ENCODE data around the gene PLCL1. TPM values are rescaled to one million over a fixed set of nuclear protein-coding genes. Genes with fewer than 3 reads are reported as not detected.

PLCL1 gene
- total RNA-seq, 4 donors from 2014 or later = 6.6 to 10.8 (median 8.3) TPM

- TF ChIP-seq, protein P1, sequence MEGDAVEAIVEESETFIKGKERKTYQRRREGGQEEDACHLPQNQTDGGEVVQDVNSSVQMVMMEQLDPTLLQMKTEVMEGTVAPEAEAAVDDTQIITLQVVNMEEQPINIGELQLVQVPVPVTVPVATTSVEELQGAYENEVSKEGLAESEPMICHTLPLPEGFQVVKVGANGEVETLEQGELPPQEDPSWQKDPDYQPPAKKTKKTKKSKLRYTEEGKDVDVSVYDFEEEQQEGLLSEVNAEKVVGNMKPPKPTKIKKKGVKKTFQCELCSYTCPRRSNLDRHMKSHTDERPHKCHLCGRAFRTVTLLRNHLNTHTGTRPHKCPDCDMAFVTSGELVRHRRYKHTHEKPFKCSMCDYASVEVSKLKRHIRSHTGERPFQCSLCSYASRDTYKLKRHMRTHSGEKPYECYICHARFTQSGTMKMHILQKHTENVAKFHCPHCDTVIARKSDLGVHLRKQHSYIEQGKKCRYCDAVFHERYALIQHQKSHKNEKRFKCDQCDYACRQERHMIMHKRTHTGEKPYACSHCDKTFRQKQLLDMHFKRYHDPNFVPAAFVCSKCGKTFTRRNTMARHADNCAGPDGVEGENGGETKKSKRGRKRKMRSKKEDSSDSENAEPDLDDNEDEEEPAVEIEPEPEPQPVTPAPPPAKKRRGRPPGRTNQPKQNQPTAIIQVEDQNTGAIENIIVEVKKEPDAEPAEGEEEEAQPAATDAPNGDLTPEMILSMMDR (IDR thresholded peaks at IDR 0.05; ENCODE audit: low read depth) = no peak
Observed at GRCh38 chr2:197889041-197889440, 84.6 kb downstream of the PLCL1 start.

GRCh38 chr2:197890168-197890567 lies 85.8 kb downstream of the PLCL1 start:
- TF ChIP-seq, protein P1 (IDR thresholded peaks at IDR 0.05; ENCODE audit: low read depth) = no peak

DNA sequence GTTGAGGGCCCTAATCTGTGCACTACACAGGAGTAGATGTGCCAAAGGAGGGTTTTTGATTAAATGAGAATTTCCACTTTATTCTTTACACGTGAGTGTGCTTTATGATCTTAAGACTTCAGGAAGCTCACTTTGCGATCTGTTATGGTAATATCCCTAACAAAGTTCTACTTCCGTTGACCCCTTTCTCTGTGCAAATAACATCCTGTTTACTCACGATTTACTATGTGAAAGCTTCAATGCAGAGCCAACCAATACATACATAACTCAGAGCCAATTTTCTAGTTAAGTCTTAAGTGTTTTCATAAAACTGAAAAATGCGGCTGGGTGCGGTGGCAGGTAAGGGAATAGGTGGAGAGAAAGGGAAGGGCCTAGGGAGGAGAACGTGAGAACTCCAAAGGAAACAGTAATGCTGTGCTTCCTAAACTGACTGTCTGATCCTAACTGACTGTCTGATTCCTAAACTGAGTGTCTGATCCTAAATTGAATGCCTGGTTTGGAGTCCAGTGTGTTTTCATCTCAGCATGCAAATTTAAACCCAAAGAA lies 87.6 kb downstream of the PLCL1 start:
- TF ChIP-seq, protein P1 (IDR thresholded peaks at IDR 0.05; ENCODE audit: low read depth) = no peak

DNA sequence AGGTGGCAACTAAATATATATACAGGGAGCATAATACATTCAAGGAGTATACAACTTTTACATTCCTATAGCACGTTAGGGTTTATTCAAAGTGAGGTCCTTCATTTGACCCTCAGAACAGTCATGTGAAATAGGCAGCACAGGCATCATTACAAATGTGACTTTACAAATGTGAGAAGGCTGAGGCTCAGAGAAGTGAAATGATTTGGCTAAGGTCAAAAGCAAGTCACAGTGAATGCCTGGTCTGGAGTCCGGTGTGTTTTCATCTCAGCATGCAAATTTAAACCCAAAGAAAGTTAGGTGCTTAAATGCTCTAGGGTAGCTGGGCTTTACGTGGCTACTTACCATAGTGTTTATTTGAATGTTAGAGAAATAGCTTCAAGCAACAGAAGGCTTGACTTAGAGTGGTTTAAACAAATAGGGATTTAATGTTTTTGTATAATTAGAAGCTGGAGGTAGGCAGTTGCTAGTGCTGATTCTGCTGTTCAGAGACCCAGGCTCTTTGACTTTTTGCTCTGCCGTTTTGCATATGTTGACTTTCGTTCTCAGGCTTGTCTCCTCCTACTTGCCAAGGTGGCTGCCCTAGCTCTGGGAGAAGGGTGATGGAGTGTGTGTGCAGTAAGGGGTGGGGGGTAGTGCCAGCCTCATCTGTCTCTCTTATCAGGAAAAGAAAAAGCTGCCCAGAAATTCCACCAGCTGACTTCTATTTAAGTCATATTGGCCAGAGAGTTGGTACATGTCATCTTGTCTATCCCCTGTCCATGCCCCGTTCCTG lies 89.2 kb downstream of the PLCL1 start:
- TF ChIP-seq, protein P1 (IDR thresholded peaks at IDR 0.05; ENCODE audit: low read depth) = no peak

DNA sequence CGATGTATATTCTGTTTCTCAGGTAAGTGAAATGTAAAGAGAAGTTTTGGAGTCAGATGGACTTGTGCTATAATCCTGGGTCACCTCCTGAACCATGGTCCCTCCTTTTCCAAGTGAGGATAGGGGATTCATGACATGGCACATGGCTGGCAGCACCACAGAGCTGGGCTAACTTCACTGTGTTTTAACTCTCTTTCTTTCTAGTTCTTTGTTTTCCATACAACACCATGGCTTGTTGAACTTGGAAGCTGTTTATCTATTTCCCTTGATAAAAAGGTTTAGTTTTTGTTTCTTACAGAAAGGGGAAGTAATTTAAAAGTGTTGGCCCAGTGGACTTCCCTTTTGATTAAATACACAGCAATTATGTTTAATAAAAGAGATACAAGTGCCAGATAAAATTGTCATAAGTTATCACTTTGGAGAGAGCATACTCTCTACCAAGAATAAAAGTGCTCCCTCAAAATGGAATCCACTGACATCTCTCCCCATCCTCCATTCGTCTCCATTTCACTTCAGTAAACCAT lies 90.4 kb downstream of the PLCL1 start:
- TF ChIP-seq, protein P1 (IDR thresholded peaks at IDR 0.05; ENCODE audit: low read depth) = no peak

DNA sequence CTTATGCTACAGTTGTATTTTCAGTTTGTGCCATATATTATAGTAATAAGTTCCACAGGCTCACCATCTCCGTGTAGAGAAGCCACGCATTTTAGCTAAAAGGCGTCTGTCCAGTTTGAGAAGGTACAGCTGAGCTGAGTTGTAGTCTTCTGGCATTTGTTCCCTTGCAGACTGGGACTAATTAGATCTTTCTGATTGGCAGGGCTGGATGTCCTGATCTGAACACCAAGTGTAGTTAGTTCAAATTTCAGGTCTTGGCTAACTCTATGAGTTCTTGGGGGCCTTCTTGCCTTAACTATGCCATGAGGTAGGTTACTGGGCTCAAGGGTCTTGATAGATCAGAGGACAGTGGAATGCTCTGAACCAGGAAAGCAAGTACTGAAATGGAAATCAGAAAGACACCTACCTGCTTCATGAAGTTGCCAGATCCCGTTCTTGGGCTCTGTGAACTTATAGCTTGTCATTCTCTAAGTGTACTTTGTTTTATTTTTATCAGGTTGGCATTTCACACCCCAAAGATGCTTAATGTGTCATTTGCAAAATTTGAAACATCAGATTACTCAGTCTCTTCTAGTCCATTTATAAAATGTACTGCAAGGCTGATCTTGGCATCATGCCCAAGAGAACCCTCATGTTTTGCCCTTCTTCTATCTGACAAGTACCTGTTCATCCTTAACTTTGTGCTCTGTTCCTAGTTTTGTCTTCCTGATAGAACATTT lies 93.7 kb downstream of the PLCL1 start:
- TF ChIP-seq, protein P1 (IDR thresholded peaks at IDR 0.05; ENCODE audit: low read depth) = no peak

- TF ChIP-seq, protein P1 (IDR thresholded peaks at IDR 0.05; ENCODE audit: low read depth) = no peak
Observed at GRCh38 chr2:197904446-197904845, 100.1 kb downstream of the PLCL1 start.
